Measurements from ENCODE around the gene LMBR1L.

LMBR1L gene

GRCh38 chr12:49049566-49050224 lies 61.0 kb downstream of the LMBR1L start:
- no peak for TF ChIP-seq CTCF (conservative IDR thresholded peaks at IDR 0.05; ENCODE audit: low read depth, low read length)
- Histone ChIP-seq H3K4me2 (no peak overlapping the region), H3K27me3 (ENCODE audit: insufficient read depth, low read depth) (no peaks in the 10 kb centered on the region), H4K20me1 (ENCODE audit: insufficient read depth) (no peaks in the 10 kb centered on the region), H3K36me3 (ENCODE audit: insufficient read depth) (peaks cover 21% of the 10 kb centered on the region; the same call in 1 of the 2 replicates), H2AFZ (ENCODE audit: low read depth) (no peak overlapping the region), H3K27ac (no peak overlapping the region), H3K9ac (no peak overlapping the region), H3K4me1 (ENCODE audit: low read depth, poor library complexity, severe bottlenecking) (no peaks in the 10 kb centered on the region), H3K79me2 (ENCODE audit: insufficient read depth, low read depth) (peaks cover 3% of the 10 kb centered on the region; the same call in 1 of the 2 replicates), H3K4me3 (IDR thresholded peaks at IDR 0.05; ENCODE audit: insufficient read depth, low read depth, low read length) (no peak overlapping the region)

- Histone ChIP-seq H3K27ac (no peak overlapping the region), H3K9ac (no peak overlapping the region), H3K4me2 (no peak overlapping the region), H3K36me3 (ENCODE audit: insufficient read depth) (peaks cover 21% of the 10 kb centered on the region; the same call in 1 of the 2 replicates), H3K4me3 (IDR thresholded peaks at IDR 0.05; ENCODE audit: insufficient read depth, low read depth, low read length) (no peak overlapping the region), H4K20me1 (ENCODE audit: insufficient read depth) (no peaks in the 10 kb centered on the region), H3K4me1 (ENCODE audit: low read depth, poor library complexity, severe bottlenecking) (no peaks in the 10 kb centered on the region), H2AFZ (ENCODE audit: low read depth) (no peak overlapping the region), H3K79me2 (ENCODE audit: insufficient read depth, low read depth) (no peaks in the 10 kb centered on the region; the same call in 1 of the 2 replicates), H3K27me3 (ENCODE audit: insufficient read depth, low read depth) (no peaks in the 10 kb centered on the region)
- no peak for TF ChIP-seq CTCF (conservative IDR thresholded peaks at IDR 0.05; ENCODE audit: low read depth, low read length)
Observed at GRCh38 chr12:49048953-49049352, 61.7 kb downstream of the LMBR1L start.
